ENCODE data around the gene DLX6.

DLX6 gene

GRCh38 chr7:97011536-97012364 lies 6.4 kb downstream of the DLX6 start:
- no peak for DNase-seq

GRCh38 chr7:97012365-97013133 lies 7.2 kb downstream of the DLX6 start:
- DNase-seq = no peak

GRCh38 chr7:97013134-97013844 lies 7.9 kb downstream of the DLX6 start:
- no peak for DNase-seq

GRCh38 chr7:97013845-97014134 lies 8.4 kb downstream of the DLX6 start:
- no peak for DNase-seq

- DNase-seq = no peak
Observed at GRCh38 chr7:97014145-97014750, 8.9 kb downstream of the DLX6 start.

GRCh38 chr7:97015279-97015678 lies 9.9 kb downstream of the DLX6 start:
- DNase-seq = no peak

- DNase-seq = no peak
Observed at GRCh38 chr7:97015756-97016380, 10.5 kb downstream of the DLX6 start.

GRCh38 chr7:97016381-97017191 lies 11.2 kb downstream of the DLX6 start:
- DNase-seq = no peak

GRCh38 chr7:97017192-97018125 lies 12.1 kb downstream of the DLX6 start:
- DNase-seq = no peak

- DNase-seq = no peak
Observed at GRCh38 chr7:97018126-97018601, 12.8 kb downstream of the DLX6 start.

GRCh38 chr7:97018791-97019531 lies 13.6 kb downstream of the DLX6 start:
- no peak for DNase-seq

GRCh38 chr7:97019710-97020225 lies 14.4 kb downstream of the DLX6 start:
- DNase-seq = no peak

- DNase-seq = no peak
Observed at GRCh38 chr7:97020601-97020995, 15.2 kb downstream of the DLX6 start.

- DNase-seq = no peak
Observed at GRCh38 chr7:97020996-97021746, 15.8 kb downstream of the DLX6 start.

- DNase-seq = no peak
Observed at GRCh38 chr7:97021747-97022490, 16.6 kb downstream of the DLX6 start.

GRCh38 chr7:97022491-97023306 lies 17.3 kb downstream of the DLX6 start:
- DNase-seq = no peak
